GM12873 (cell line): Measurements from ENCODE around the gene IFT122.

Experiments used
- CTCF ChIP-seq: IDR thresholded peaks from 2 replicates; pipeline ENCODE4 v1.5.1; 2012; ENCODE audit warnings: low read depth, mild to moderate bottlenecking, moderate library complexity, low read length, control low read depth; ENCODE audit not compliant: insufficient read depth; ENCODE audit errors: missing control alignments

IFT122 gene

GRCh38 chr3:129445471-129445870 lies 5.4 kb downstream of the IFT122 start:
- no peak for TF ChIP-seq CTCF

- TF ChIP-seq CTCF: no peak
These were observed 6.9 kb downstream of the IFT122 start for GRCh38 chr3:129446926-129447325.

GRCh38 chr3:129448186-129448895 lies 8.3 kb downstream of the IFT122 start:
- no peak for TF ChIP-seq CTCF

- TF ChIP-seq CTCF: no peak
These were observed 9.5 kb downstream of the IFT122 start for GRCh38 chr3:129449279-129450115.

DNA sequence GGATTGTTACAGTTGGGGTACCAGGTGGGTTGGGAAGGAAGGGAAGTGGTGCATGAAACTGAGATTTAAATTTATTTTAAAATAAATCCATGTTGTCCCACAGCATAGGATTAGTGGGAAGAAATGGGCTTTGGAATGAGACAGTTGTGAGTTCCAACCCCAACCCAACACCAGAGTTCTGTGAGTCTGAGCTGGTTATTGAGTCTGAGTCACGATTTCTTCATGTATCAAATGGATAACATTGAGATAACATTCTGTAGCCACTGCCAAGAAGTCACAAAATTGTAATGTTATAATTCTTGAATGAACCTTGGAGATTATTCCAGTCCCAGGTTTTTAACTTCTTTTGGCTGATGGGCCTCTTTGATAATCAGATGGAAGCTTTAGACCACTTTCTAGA lies 13.7 kb downstream of the IFT122 start:
- no peak for TF ChIP-seq CTCF

GRCh38 chr3:129460155-129460554 lies 20.1 kb downstream of the IFT122 start:
- TF ChIP-seq CTCF: no peak

GRCh38 chr3:129460572-129460971 lies 20.5 kb downstream of the IFT122 start:
- TF ChIP-seq CTCF: no peak
